Stimulated activated CD4-positive, alpha-beta T cell treated with anti-CD3 and anti-CD28 coated beads, Interleukin-4, amount 100 ng/mL, for 1 hour (primary cell): ENCODE data around the gene TMPRSS11F.

Experiments
- DNase-seq: peaks from one replicate; pipeline ENCODE4 v3.0.0-alpha.2; 2020

TMPRSS11F gene

GRCh38 chr4:68077301-68077700 lies 52.4 kb downstream of the TMPRSS11F start:
- no peak for DNase-seq

- DNase-seq: no peak
Observed at GRCh38 chr4:68076194-68076593, 53.5 kb downstream of the TMPRSS11F start.

- no peak for DNase-seq
Observed at GRCh38 chr4:68074397-68074796, 55.3 kb downstream of the TMPRSS11F start.

- no peak for DNase-seq
Observed at GRCh38 chr4:68070302-68070701, 59.4 kb downstream of the TMPRSS11F start.

GRCh38 chr4:68062501-68062900 lies 67.2 kb downstream of the TMPRSS11F start:
- no peak for DNase-seq

GRCh38 chr4:68038272-68038671 lies 91.4 kb downstream of the TMPRSS11F start:
- no peak for DNase-seq

- no peak for DNase-seq
Observed at GRCh38 chr4:68021185-68021584, 108.5 kb downstream of the TMPRSS11F start.

GRCh38 chr4:68011684-68012083 lies 118.0 kb downstream of the TMPRSS11F start:
- DNase-seq: no peak
